Liver (tissue), 9 donors: Measurements from ENCODE around the gene AOPEP. TPM values are rescaled to one million over a fixed set of nuclear protein-coding genes. Genes with fewer than 3 reads are reported as not detected.
A peak's percentile ranks its signal among the peaks of the same experiment; 100 is the strongest.

Source experiments
- DNase-seq: peaks from one replicate; pipeline ENCODE4 v3.0.0-alpha.2; 2017; ENCODE audit warnings: low spot score
- H3K27ac ChIP-seq, 2 donors: one replicate each; pipeline ENCODE4 v1.7.0; 2013; ENCODE audit warnings: inconsistent platforms in 2 of 2, low read length in 2 of 2, control low read depth in 1 of 2, low read depth in 1 of 2, mild to moderate bottlenecking in 1 of 2
- H3K27me3 ChIP-seq, 4 donors: one replicate each; pipeline versions ENCODE4 v1.6.1 to v1.7.0; 2013; ENCODE audit warnings: low read length in 3 of 4, inconsistent platforms in 1 of 4, mild to moderate bottlenecking in 1 of 4, moderate library complexity in 1 of 4; ENCODE audit not compliant: control insufficient read depth in 4 of 4, insufficient read depth in 4 of 4
- H3K36me3 ChIP-seq, 4 donors: one replicate each; pipeline versions ENCODE4 v1.6.1 to v1.7.0; 2013; ENCODE audit warnings: low read length in 3 of 4, mild to moderate bottlenecking in 3 of 4, low read depth in 1 of 4, moderate library complexity in 1 of 4; ENCODE audit not compliant: control insufficient read depth in 4 of 4, insufficient read depth in 3 of 4
- H3K4me1 ChIP-seq, 4 donors: one replicate each; pipeline versions ENCODE4 v1.6.1 to v1.7.0; 2013; ENCODE audit warnings: low read length in 3 of 4, mild to moderate bottlenecking in 3 of 4, moderate library complexity in 1 of 4; ENCODE audit not compliant: control insufficient read depth in 4 of 4, insufficient read depth in 4 of 4
- H3K4me3 ChIP-seq, 3 donors: one replicate each; pipeline versions ENCODE4 v1.6.1 to v1.7.0; 2013; ENCODE audit warnings: low read length in 3 of 3, control low read depth in 1 of 3, low read depth in 1 of 3, mild to moderate bottlenecking in 1 of 3
- H3K9ac ChIP-seq, 2 donors: one replicate each; pipeline ENCODE4 v1.7.0; 2013; ENCODE audit warnings: low read length in 2 of 2, mild to moderate bottlenecking in 2 of 2, moderate library complexity in 2 of 2, control low read depth in 1 of 2, low read depth in 1 of 2
- H3K9me3 ChIP-seq, 4 donors: one replicate each; pipeline versions ENCODE4 v1.6.1 to v1.7.0; 2013; ENCODE audit warnings: low read length in 3 of 4; ENCODE audit not compliant: control insufficient read depth in 4 of 4
- FOXA2 ChIP-seq: IDR thresholded peaks from 2 replicates; pipeline ENCODE4 v1.6.1; 2016; ENCODE audit warnings: antibody characterized with exemption
- HNF4A ChIP-seq, 2 donors: conservative IDR thresholded peaks; 2 replicates each; pipeline ENCODE4 v1.6.1; 2016; ENCODE audit warnings: antibody characterized with exemption in 2 of 2, mild to moderate bottlenecking in 2 of 2
- HNF4G ChIP-seq: IDR thresholded peaks from 2 replicates; pipeline ENCODE4 v1.6.1; 2016; ENCODE audit warnings: antibody characterized with exemption
- NR2F2 ChIP-seq: IDR thresholded peaks from 2 replicates; pipeline ENCODE4 v1.6.1; 2016; ENCODE audit warnings: antibody characterized with exemption
- RAD21 ChIP-seq, 2 donors: IDR thresholded peaks; 2 replicates each; pipeline ENCODE4 v1.6.1; 2016; ENCODE audit warnings: antibody characterized with exemption in 2 of 2, mild to moderate bottlenecking in 2 of 2
- SP1 ChIP-seq: IDR thresholded peaks from 2 replicates; pipeline ENCODE4 v1.6.1; 2018; ENCODE audit warnings: antibody characterized with exemption, mild to moderate bottlenecking
- YY1 ChIP-seq: IDR thresholded peaks from 2 replicates; pipeline ENCODE4 v1.6.1; 2016; ENCODE audit warnings: antibody characterized with exemption, mild to moderate bottlenecking
- WGBS: extraction: QIAGEN DNeasy Blood & Tissue Kit; methylation state at CpG from one replicate; pipeline ENCODE4 v1.1.7; 2013; 5-methylcytosine and 5-hydroxymethylcytosine counted together
- polyA plus RNA-seq, 2 donors: library from polyadenylated mRNA; stranded (reverse) in 1 of 2; unstranded in 1 of 2; fragments of 200-250 nt in 1 of 2; fragments of >200 nt in 1 of 2; fragmentation: Nextera tagmentation in 1 of 2; extraction: Ambion mirVana in 1 of 2; gene quantifications; one replicate each; pipeline versions ENCODE4 v1.2.1 to v1.2.3, GENCODE V29; 2013 to 2015
- total RNA-seq, 2 donors: library from RNA; depleted of rRNA; stranded (reverse); fragments of >200 nt; gene quantifications; one replicate each; pipeline ENCODE4 v1.2.3, GENCODE V29; 2014
- TF ChIP-seq, protein P1 (sequence below): IDR thresholded peaks from 2 replicates; pipeline ENCODE4 v1.6.1; 2016; ENCODE audit warnings: antibody characterized with exemption
- TF ChIP-seq, protein P2 (sequence below): fragments of 150-350 bp; IDR thresholded peaks from 2 replicates; pipeline ENCODE4 v1.5.1; 2017; ENCODE audit warnings: improper control_type of control experiment, low read depth, low read length; ENCODE audit not compliant: missing input control
- TF ChIP-seq, protein P3 (sequence below): IDR thresholded peaks from 2 replicates; pipeline ENCODE4 v1.6.1; 2016; ENCODE audit warnings: antibody characterized with exemption
- donor health status: healthy.
- donor health status: healthy.
- donor health status: healthy.
- donor health status: healthy.
- donor health status: healthy.

The AOPEP gene
- total and polyA plus RNA-seq, 4 donors = 22.2 to 77.1 (median 34.8) TPM

DNA sequence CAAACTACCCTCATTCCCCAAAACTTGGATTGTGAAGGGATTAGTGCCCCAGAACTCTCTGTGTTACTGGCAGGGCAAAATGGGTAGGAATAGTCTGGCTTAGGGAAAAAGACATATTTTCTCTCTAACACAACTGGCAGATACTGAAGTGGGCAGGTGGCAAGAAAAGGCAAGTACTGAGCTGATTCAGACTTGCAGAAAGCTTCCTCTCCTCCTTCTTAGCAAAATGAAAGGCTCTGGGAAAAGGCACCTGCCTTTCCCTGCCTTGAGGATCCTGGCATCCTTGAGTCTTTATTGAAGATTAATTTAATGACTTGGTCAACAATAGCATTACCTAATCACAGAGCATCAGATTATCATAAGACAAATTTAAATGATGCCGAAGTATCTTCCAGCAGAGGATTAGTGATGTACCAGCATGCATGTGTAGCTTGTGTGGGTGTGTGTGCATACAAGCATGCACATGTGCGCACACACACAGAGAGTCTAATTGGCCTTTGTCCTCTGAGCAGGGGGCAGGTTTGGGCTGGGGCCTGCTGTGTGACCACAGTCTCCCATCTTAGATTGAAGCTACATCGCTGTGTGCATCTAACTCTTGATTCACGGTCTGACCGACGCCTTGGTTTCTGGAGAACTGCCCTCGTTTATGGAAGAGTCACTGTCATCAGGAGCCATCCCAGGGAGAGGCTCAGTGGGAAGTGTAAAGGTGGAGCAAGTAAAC is 294.8 kb downstream of the AOPEP start:
- Histone ChIP-seq H3K4me3 (no peak overlapping the region), H3K9me3 (no peaks in the 10 kb centered on the region), H3K27me3 (no peaks in the 10 kb centered on the region), H3K27ac (peak overlapping the region; percentile 62 to 78), H3K9ac (no peak overlapping the region), H3K36me3 (peaks cover 7 to 41% (median 37%) of the 10 kb centered on the region in 4 donors), H3K4me1 (peaks cover 19 to 71% (median 49%) of the 10 kb centered on the region in 4 donors)
- TF ChIP-seq, protein P1, sequence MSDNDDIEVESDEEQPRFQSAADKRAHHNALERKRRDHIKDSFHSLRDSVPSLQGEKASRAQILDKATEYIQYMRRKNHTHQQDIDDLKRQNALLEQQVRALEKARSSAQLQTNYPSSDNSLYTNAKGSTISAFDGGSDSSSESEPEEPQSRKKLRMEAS = peak; percentile 38
- TF ChIP-seq HNF4A (conservative IDR thresholded peaks at IDR 0.05) = peak; percentile 66 to 71
- TF ChIP-seq SP1 = peak; percentile 14
- no peak for TF ChIP-seq FOXA2
- no peak for DNase-seq
- 87% methylated on average over 7 of the region's 7 CpGs for WGBS

DNA sequence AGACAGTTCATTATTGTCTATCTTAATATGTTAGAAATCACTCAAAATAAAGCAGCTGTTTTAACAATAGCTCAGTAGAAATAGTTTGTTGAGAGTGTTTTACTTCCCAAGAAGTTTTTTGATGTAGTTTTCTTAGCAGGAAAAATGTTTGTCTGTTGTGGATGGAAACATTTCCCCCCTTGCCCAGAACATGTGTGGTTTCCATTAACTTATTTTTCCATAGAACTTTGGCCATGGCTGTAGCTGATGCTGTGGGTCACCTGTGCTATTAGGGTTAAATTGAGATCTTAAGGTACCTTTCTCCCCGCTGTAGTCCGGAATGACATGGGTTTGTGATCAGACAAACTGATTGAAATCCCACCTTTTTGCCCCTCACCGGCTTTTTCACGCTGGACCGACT is 296.2 kb downstream of the AOPEP start:
- Histone ChIP-seq H3K4me1 (peaks cover 21 to 79% (median 59%) of the 10 kb centered on the region in 4 donors), H3K36me3 (peaks cover 2 to 35% (median 32%) of the 10 kb centered on the region in 4 donors), H3K9ac (peak overlapping the region in 1 of 2 donors; percentile 8), H3K27me3 (no peaks in the 10 kb centered on the region), H3K9me3 (no peaks in the 10 kb centered on the region), H3K4me3 (no peak overlapping the region), H3K27ac (peak overlapping the region; percentile 78 to 84)
- TF ChIP-seq HNF4G = no peak
- no peak for TF ChIP-seq NR2F2
- TF ChIP-seq, protein P2, sequence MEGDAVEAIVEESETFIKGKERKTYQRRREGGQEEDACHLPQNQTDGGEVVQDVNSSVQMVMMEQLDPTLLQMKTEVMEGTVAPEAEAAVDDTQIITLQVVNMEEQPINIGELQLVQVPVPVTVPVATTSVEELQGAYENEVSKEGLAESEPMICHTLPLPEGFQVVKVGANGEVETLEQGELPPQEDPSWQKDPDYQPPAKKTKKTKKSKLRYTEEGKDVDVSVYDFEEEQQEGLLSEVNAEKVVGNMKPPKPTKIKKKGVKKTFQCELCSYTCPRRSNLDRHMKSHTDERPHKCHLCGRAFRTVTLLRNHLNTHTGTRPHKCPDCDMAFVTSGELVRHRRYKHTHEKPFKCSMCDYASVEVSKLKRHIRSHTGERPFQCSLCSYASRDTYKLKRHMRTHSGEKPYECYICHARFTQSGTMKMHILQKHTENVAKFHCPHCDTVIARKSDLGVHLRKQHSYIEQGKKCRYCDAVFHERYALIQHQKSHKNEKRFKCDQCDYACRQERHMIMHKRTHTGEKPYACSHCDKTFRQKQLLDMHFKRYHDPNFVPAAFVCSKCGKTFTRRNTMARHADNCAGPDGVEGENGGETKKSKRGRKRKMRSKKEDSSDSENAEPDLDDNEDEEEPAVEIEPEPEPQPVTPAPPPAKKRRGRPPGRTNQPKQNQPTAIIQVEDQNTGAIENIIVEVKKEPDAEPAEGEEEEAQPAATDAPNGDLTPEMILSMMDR = no peak
- TF ChIP-seq, protein P3, sequence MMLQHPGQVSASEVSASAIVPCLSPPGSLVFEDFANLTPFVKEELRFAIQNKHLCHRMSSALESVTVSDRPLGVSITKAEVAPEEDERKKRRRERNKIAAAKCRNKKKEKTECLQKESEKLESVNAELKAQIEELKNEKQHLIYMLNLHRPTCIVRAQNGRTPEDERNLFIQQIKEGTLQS = no peak
- peak; percentile 5 for TF ChIP-seq YY1
- WGBS = 93% methylated on average over 5 of the region's 5 CpGs
- DNase-seq = no peak

DNA sequence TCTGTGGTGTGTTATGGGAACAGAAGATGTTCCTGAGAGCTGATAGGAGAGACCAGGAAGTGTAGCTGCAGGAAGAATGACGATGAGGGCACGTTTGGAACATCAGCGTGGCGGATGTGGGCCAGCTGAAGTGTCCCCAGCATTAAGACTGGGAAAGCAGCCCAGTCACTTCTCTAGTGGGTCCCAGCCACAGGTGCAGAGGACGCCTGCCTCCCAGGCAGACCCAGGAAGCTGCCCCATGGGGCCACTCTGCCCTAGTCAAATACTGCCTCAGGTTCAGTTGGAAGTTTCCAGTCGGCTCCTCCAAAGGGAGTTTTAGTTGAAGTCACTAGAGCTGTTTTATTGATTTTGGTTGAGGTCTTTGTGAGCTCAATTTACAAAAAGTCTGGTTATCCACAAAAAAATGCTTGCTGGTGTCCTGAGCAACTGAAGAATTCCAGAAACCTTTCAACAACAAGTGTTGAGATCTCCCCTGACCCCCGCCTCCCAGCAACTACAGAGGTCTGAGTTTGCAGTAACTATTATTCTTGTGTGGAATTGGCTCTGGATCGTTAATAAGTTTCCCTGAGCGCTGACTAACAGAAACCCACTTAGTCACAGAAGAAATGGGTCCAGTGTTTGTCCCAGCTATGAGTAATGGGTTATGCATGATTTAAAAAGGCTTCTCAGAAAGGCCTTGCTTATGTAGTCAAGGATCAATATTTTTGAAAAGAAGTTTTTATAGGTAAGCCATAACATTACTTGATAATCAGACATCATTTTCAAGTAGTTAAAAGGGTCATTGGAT is 296.9 kb downstream of the AOPEP start:
- TF ChIP-seq RAD21 (IDR thresholded peaks at IDR 0.05) (peak in 1 of 2 donors; percentile 5), YY1 (peak; percentile 6), NR2F2 (no peak)
- peak overlapping the region; percentile 78 to 84 for H3K27ac ChIP-seq
- peaks cover 2 to 34% (median 29%) of the 10 kb centered on the region in 4 donors for H3K36me3 ChIP-seq
- no peak for DNase-seq
- H3K4me1 ChIP-seq = peaks cover 25 to 84% (median 64%) of the 10 kb centered on the region in 4 donors
- peak overlapping the region; percentile 24 to 47 for H3K9ac ChIP-seq
- H3K9me3 ChIP-seq = no peaks in the 10 kb centered on the region
- 61% methylated on average over 9 of the region's 9 CpGs for WGBS
- H3K4me3 ChIP-seq = no peak overlapping the region
- H3K27me3 ChIP-seq = no peaks in the 10 kb centered on the region
